CD4-positive, alpha-beta T cell (primary cell): Measurements from ENCODE around the gene AKAP9. TPM values are rescaled to one million over a fixed set of nuclear protein-coding genes. Genes with fewer than 3 reads are reported as not detected.

Source experiments
- ATAC-seq: fragments of 200-7000 bp; cut with Tn5 transposase; one replicate; pipeline ENCODE4 v1.10.0; 2022; ENCODE audit warnings: mild to moderate bottlenecking; ENCODE audit not compliant: poor library complexity
- CTCF ChIA-PET: fragments of 350-600 bp; sonication (Branson Sonifier 250); formaldehyde crosslinking; loops from one replicate; lab custom pipeline; 2021; ENCODE audit warnings: antibody characterized with exemption, inconsistent platforms; lab: Charles Lee
- POLR2A ChIA-PET: fragments of 350-600 bp; sonication (Branson Sonifier 250); formaldehyde crosslinking; loops from one replicate; lab custom pipeline; 2021; ENCODE audit warnings: antibody characterized with exemption, inconsistent platforms; lab: Charles Lee
- DNase-seq, 14 experiments: peaks; one replicate each; pipeline ENCODE4 v3.0.0-alpha.2; 2013 to 2020; ENCODE audit warnings: mixed read lengths in 2 of 14
- H3K27ac ChIP-seq, 2 donors: one replicate each; pipeline versions ENCODE4 v1.5.1 to v1.7.0; 2013; ENCODE audit warnings: low read length in 2 of 2, low read depth in 1 of 2, mild to moderate bottlenecking in 1 of 2
- H3K27me3 ChIP-seq, 2 experiments: 1 replicate in 1 of 2; 2 replicates in 1 of 2; pipeline versions ENCODE4 v1.6.1 to v1.7.0; 2013; ENCODE audit warnings: low read length in 2 of 2, control low read depth in 1 of 2, mild to moderate bottlenecking in 1 of 2, moderate library complexity in 1 of 2; ENCODE audit not compliant: insufficient read depth in 2 of 2, control insufficient read depth in 1 of 2
- H3K36me3 ChIP-seq: one replicate; pipeline ENCODE4 v1.6.1; 2013; ENCODE audit warnings: low read length, control low read depth; ENCODE audit not compliant: insufficient read depth
- H3K4me1 ChIP-seq: one replicate; pipeline ENCODE4 v1.6.1; 2013; ENCODE audit warnings: low read length, control low read depth; ENCODE audit not compliant: insufficient read depth
- H3K4me3 ChIP-seq: one replicate; pipeline ENCODE4 v1.5.1; 2013; ENCODE audit warnings: mild to moderate bottlenecking, low read length, moderate library complexity
- H3K9me3 ChIP-seq, 2 experiments: 1 replicate in 1 of 2; 2 replicates in 1 of 2; pipeline versions ENCODE4 v1.6.1 to v1.7.0; 2013; ENCODE audit warnings: low read length in 2 of 2, mild to moderate bottlenecking in 2 of 2, control low read depth in 1 of 2, moderate library complexity in 1 of 2; ENCODE audit not compliant: control insufficient read depth in 1 of 2, insufficient read depth in 1 of 2
- H3K27ac Mint-ChIP-seq: one replicate; pipeline ENCODE4 v1.8.0; 2020; ENCODE audit warnings: mixed read lengths
- H3K27me3 Mint-ChIP-seq: one replicate; pipeline ENCODE4 v1.8.0; 2021; ENCODE audit warnings: mixed read lengths
- H3K36me3 Mint-ChIP-seq: one replicate; pipeline ENCODE4 v1.8.0; 2021; ENCODE audit warnings: low read depth, mixed read lengths
- H3K4me1 Mint-ChIP-seq: one replicate; pipeline ENCODE4 v1.8.0; 2021; ENCODE audit warnings: low read depth, mixed read lengths
- H3K4me3 Mint-ChIP-seq: one replicate; pipeline ENCODE4 v1.8.0; 2020; ENCODE audit warnings: mild to moderate bottlenecking, mixed read lengths
- H3K9me3 Mint-ChIP-seq: one replicate; pipeline ENCODE4 v1.8.0; 2020; ENCODE audit warnings: mixed read lengths
- intact Hi-C, 2 experiments: fragments of 100-400 bp; cut with DNase I in 1 of 2; cut with micrococcal nuclease in 1 of 2; formaldehyde crosslinking; loops; one replicate each; pipeline versions ENCODE4 v1.15.1 to v1.9.0; 2023 to 2025; cut with DNase I, micrococcal nuclease
- total RNA-seq, 174 experiments: library from RNA in 2 of 174; stranded (reverse) in 2 of 174; gene quantifications; one replicate each; pipeline ENCODE4 v1.2.3 and lab custom pipeline; 2021 to 2026
- TF ChIP-seq, protein P1 (sequence below): fragments of 200-600 bp; IDR thresholded peaks from one replicate; pipeline ENCODE4 v1.8.0; 2022; ENCODE audit warnings: antibody characterized with exemption, mild to moderate bottlenecking

AKAP9 gene
- total RNA-seq, 2 experiments from 2014 or later = 62.5 to 64.8 TPM

DNA sequence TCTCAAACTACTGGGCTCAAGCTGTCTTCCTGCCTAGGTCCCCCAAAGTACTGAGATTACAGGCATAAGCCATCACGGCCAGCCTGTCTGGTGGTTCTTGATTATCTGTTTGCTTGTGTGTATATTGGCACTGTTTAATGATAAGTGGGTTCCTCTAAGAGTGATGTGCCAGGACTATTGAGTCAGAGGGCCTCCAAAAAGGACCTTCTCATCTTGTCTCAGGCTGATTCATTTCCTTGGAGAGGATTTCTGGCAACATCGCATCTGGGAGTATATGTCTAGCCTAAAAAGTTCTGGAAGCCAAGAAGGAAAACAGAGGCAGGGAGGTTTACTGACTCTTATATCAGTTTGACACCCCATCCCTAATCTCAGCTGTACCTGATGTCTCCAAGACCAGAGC, 27.1 kb upstream of the AKAP9 start:
- no peak overlapping the region for H3K27ac ChIP-seq
- Mint-ChIP-seq H3K36me3 (no peaks in the 10 kb centered on the region), H3K27ac (no peak overlapping the region), H3K4me3 (no peak overlapping the region), H3K27me3 (peaks cover 17% of the 10 kb centered on the region), H3K9me3 (no peaks in the 10 kb centered on the region), H3K4me1 (no peaks in the 10 kb centered on the region)
- H3K4me3 ChIP-seq = no peak overlapping the region
- no peaks in the 10 kb centered on the region for H3K36me3 ChIP-seq
- ATAC-seq = no peak
- ChIA-PET POLR2A (interaction anchor here (1.0 kb wide), 1 partner anchor 27 kb away, joined by 4 read pairs; the partner anchor contains the start of gene AKAP9), CTCF (no interaction called here)
- no peaks in the 10 kb centered on the region for H3K27me3 ChIP-seq
- TF ChIP-seq, protein P1, sequence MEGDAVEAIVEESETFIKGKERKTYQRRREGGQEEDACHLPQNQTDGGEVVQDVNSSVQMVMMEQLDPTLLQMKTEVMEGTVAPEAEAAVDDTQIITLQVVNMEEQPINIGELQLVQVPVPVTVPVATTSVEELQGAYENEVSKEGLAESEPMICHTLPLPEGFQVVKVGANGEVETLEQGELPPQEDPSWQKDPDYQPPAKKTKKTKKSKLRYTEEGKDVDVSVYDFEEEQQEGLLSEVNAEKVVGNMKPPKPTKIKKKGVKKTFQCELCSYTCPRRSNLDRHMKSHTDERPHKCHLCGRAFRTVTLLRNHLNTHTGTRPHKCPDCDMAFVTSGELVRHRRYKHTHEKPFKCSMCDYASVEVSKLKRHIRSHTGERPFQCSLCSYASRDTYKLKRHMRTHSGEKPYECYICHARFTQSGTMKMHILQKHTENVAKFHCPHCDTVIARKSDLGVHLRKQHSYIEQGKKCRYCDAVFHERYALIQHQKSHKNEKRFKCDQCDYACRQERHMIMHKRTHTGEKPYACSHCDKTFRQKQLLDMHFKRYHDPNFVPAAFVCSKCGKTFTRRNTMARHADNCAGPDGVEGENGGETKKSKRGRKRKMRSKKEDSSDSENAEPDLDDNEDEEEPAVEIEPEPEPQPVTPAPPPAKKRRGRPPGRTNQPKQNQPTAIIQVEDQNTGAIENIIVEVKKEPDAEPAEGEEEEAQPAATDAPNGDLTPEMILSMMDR = no peak
- H3K9me3 ChIP-seq = no peaks in the 10 kb centered on the region
- no peaks in the 10 kb centered on the region for H3K4me1 ChIP-seq
- intact Hi-C loops = no loop called here
- no peak for DNase-seq

GRCh38 chr7:91915401-91916050, 25.1 kb upstream of the AKAP9 start:
- Histone ChIP-seq H3K36me3 (no peaks in the 10 kb centered on the region), H3K4me3 (no peak overlapping the region), H3K9me3 (no peaks in the 10 kb centered on the region), H3K4me1 (no peaks in the 10 kb centered on the region), H3K27ac (no peak overlapping the region), H3K27me3 (no peaks in the 10 kb centered on the region)
- no peaks in the 10 kb centered on the region for H3K36me3 Mint-ChIP-seq
- ChIA-PET POLR2A (no interaction called here), CTCF (no interaction called here)
- DNase-seq (no peak), ATAC-seq (no peak)
- H3K4me3 Mint-ChIP-seq = no peak overlapping the region
- no peaks in the 10 kb centered on the region for H3K9me3 Mint-ChIP-seq
- TF ChIP-seq, protein P1 = no peak
- intact Hi-C loops = no loop called here
- peaks cover 19% of the 10 kb centered on the region for H3K27me3 Mint-ChIP-seq
- H3K4me1 Mint-ChIP-seq = no peaks in the 10 kb centered on the region
- H3K27ac Mint-ChIP-seq = no peak overlapping the region

- CTCF ChIA-PET = no interaction called here
- Histone ChIP-seq H3K4me3 (no peak overlapping the region), H3K9me3 (no peaks in the 10 kb centered on the region), H3K4me1 (no peaks in the 10 kb centered on the region), H3K27me3 (no peaks in the 10 kb centered on the region), H3K27ac (no peak overlapping the region), H3K36me3 (no peaks in the 10 kb centered on the region)
- no peaks in the 10 kb centered on the region for H3K9me3 Mint-ChIP-seq
- H3K27me3 Mint-ChIP-seq = peaks cover 19% of the 10 kb centered on the region
- H3K36me3 Mint-ChIP-seq = no peaks in the 10 kb centered on the region
- intact Hi-C loops = no loop called here
- H3K4me1 Mint-ChIP-seq = no peaks in the 10 kb centered on the region
- H3K27ac Mint-ChIP-seq = no peak overlapping the region
- POLR2A ChIA-PET = no interaction called here
- no peak for ATAC-seq
- TF ChIP-seq, protein P1 = no peak
- no peak for DNase-seq
- no peak overlapping the region for H3K4me3 Mint-ChIP-seq
These were observed 24.6 kb upstream of the AKAP9 start for GRCh38 chr7:91916051-91916440.
